Measurements from ENCODE around the gene TNNT3.
"Not testable (repeated sequence)": the region's sequence is repeated elsewhere in the genome, so short reads cannot be mapped to it uniquely, and the experiment has no call there.

The TNNT3 gene

GRCh38 chr11:1884303-1884700, 35.2 kb upstream of the TNNT3 start:
- no peak for TF ChIP-seq CTCF (IDR thresholded peaks at IDR 0.05; ENCODE audit: low read depth, low read length, missing control alignments)
- no peak overlapping the region for H3K4me3 ChIP-seq (ENCODE audit: low read depth, low read length)
- DNase-seq (ENCODE audit: low read depth) = no peak

- H3K4me3 ChIP-seq (ENCODE audit: low read depth, low read length) = not testable (repeated sequence)
Measured at GRCh38 chr11:1886551-1886950, 33.0 kb upstream of the TNNT3 start.

GRCh38 chr11:1887451-1888346, 31.8 kb upstream of the TNNT3 start:
- no peak for TF ChIP-seq CTCF (IDR thresholded peaks at IDR 0.05; ENCODE audit: low read depth, low read length, missing control alignments)
- no peak overlapping the region for H3K4me3 ChIP-seq (ENCODE audit: low read depth, low read length)
- no peak for DNase-seq (ENCODE audit: low read depth)

More at GRCh38 chr11:1886551-1886950, 33.0 kb upstream of the TNNT3 start:
- not testable (repeated sequence) for DNase-seq (ENCODE audit: low read depth)

- DNase-seq (ENCODE audit: low read depth) = no peak
- H3K4me3 ChIP-seq (ENCODE audit: low read depth, low read length) = no peak overlapping the region
Measured at GRCh38 chr11:1888347-1888753, 31.2 kb upstream of the TNNT3 start.

GRCh38 chr11:1888811-1889210, 30.7 kb upstream of the TNNT3 start:
- TF ChIP-seq CTCF (IDR thresholded peaks at IDR 0.05; ENCODE audit: low read depth, low read length, missing control alignments) = no peak
- no peak for DNase-seq (ENCODE audit: low read depth)
- no peak overlapping the region for H3K4me3 ChIP-seq (ENCODE audit: low read depth, low read length)

More at GRCh38 chr11:1888347-1888753, 31.2 kb upstream of the TNNT3 start:
- no peak for TF ChIP-seq CTCF (IDR thresholded peaks at IDR 0.05; ENCODE audit: low read depth, low read length, missing control alignments)

GRCh38 chr11:1889224-1889930, 30.1 kb upstream of the TNNT3 start:
- H3K4me3 ChIP-seq (ENCODE audit: low read depth, low read length) = no peak overlapping the region
- DNase-seq (ENCODE audit: low read depth) = no peak
- TF ChIP-seq CTCF (IDR thresholded peaks at IDR 0.05; ENCODE audit: low read depth, low read length, missing control alignments) = no peak

Measured in GM12864 (cell line).